IMR-90 (cell line): ENCODE measurements around the gene PLD6. TPM values are rescaled to one million over a fixed set of nuclear protein-coding genes. Genes with fewer than 3 reads are reported as not detected.

Source experiments
- ATAC-seq: fragments of 200-7000 bp; cut with Tn5 transposase; 2 replicates; pipeline ENCODE4 v1.9.1; 2020; ENCODE audit warnings: low read depth, mild to moderate bottlenecking, moderate library complexity
- BruUV-seq: library from RNA; stranded (reverse); fragments of 400-500 nt; replicated peaks from 2 replicates; lab custom pipeline; 2021; lab: Mats Ljungman, UMichigan
- CTCF ChIA-PET: fragments of 300-600 bp; formaldehyde crosslinking; extraction: SDS; loops from one replicate; lab custom pipeline; 2021; ENCODE audit warnings: antibody characterized with exemption; lab: Yijun Ruan, JAX
- POLR2A ChIA-PET: fragments of 300-600 bp; sonication (Branson Sonifier 250); formaldehyde crosslinking; loops from one replicate; lab custom pipeline; 2022; ENCODE audit warnings: antibody characterized with exemption; ENCODE audit not compliant: unreplicated experiment; lab: Charles Lee
- DNase-seq: peaks from one replicate; pipeline ENCODE4 v3.0.0; 2013
- H2AFZ ChIP-seq: replicated peaks from 2 replicates; pipeline ENCODE3; 2013; ENCODE audit warnings: low read length, mild to moderate bottlenecking; ENCODE audit not compliant: poor library complexity
- H2AK5ac ChIP-seq: 2 replicates; pipeline ENCODE4 v1.6.1; 2013; ENCODE audit warnings: low read depth, low read length, inconsistent platforms
- H2AK9ac ChIP-seq: replicated peaks from 2 replicates; pipeline ENCODE3; 2013; ENCODE audit warnings: mild to moderate bottlenecking, low read depth, low read length, moderate library complexity; ENCODE audit not compliant: poor library complexity
- H2BK120ac ChIP-seq: 2 replicates; pipeline ENCODE4 v1.6.1; 2013; ENCODE audit warnings: low read depth, low read length, inconsistent platforms
- H2BK15ac ChIP-seq: 3 replicates; pipeline ENCODE4 v1.6.1; 2013; ENCODE audit warnings: low read depth, low read length, inconsistent platforms
- H2BK20ac ChIP-seq: 2 replicates; pipeline ENCODE4 v1.6.1; 2013; ENCODE audit warnings: low read depth, mild to moderate bottlenecking, inconsistent platforms, low read length, moderate library complexity
- H2BK5ac ChIP-seq: 2 replicates; pipeline ENCODE4 v1.6.1; 2013; ENCODE audit warnings: mild to moderate bottlenecking, low read depth, low read length, inconsistent platforms; ENCODE audit not compliant: poor library complexity, severe bottlenecking
- H3K14ac ChIP-seq: replicated peaks from 2 replicates; pipeline ENCODE4 v1.6.1; 2013; ENCODE audit warnings: low read depth, low read length, inconsistent platforms
- H3K18ac ChIP-seq: 2 replicates; pipeline ENCODE4 v1.6.1; 2013; ENCODE audit warnings: low read depth, low read length, control low read depth
- H3K23ac ChIP-seq: 2 replicates; pipeline ENCODE4 v1.6.1; 2013; ENCODE audit warnings: low read depth, low read length, inconsistent platforms
- H3K27ac ChIP-seq: 2 replicates; pipeline ENCODE4 v1.5.1; 2013; ENCODE audit warnings: mild to moderate bottlenecking, control low read depth, low read length; ENCODE audit not compliant: insufficient read depth
- H3K27me3 ChIP-seq: 2 replicates; pipeline ENCODE4 v1.6.1; 2013; ENCODE audit warnings: low read length; ENCODE audit not compliant: control insufficient read depth, insufficient read depth
- H3K36me3 ChIP-seq: 2 replicates; pipeline ENCODE4 v1.6.1; 2013; ENCODE audit warnings: low read length, mixed read lengths; ENCODE audit not compliant: control insufficient read depth, insufficient read depth
- H3K4ac ChIP-seq: 2 replicates; pipeline ENCODE4 v1.6.1; 2013; ENCODE audit warnings: low read depth, low read length, inconsistent platforms
- H3K4me1 ChIP-seq: 2 replicates; pipeline ENCODE4 v1.6.1; 2013; ENCODE audit warnings: low read length, mixed read lengths; ENCODE audit not compliant: control insufficient read depth, insufficient read depth
- H3K4me2 ChIP-seq: 2 replicates; pipeline ENCODE4 v1.6.1; 2013; ENCODE audit warnings: low read depth, mild to moderate bottlenecking, control low read depth, low read length, moderate library complexity
- H3K4me3 ChIP-seq: 2 replicates; pipeline ENCODE4 v1.5.1; 2013; ENCODE audit warnings: low read depth, mild to moderate bottlenecking, control low read depth, low read length, moderate library complexity; ENCODE audit not compliant: insufficient read depth
- H3K56ac ChIP-seq: 2 replicates; pipeline ENCODE4 v1.6.1; 2013; ENCODE audit warnings: low read length, inconsistent platforms; ENCODE audit not compliant: insufficient read depth; ENCODE audit errors: extremely low read depth
- H3K79me1 ChIP-seq, 2 experiments: 2 replicates each; pipeline ENCODE4 v1.6.1; 2013; ENCODE audit warnings: low read length in 2 of 2, inconsistent platforms in 1 of 2, low read depth in 1 of 2
- H3K9ac ChIP-seq: 2 replicates; pipeline ENCODE4 v1.6.1; 2013; ENCODE audit warnings: low read depth, low read length, control low read depth
- H3K9me1 ChIP-seq: 2 replicates; pipeline ENCODE4 v1.6.1; 2013; ENCODE audit warnings: low read length, inconsistent platforms; ENCODE audit not compliant: insufficient read depth
- H3K9me3 ChIP-seq: 2 replicates; pipeline ENCODE4 v1.6.1; 2013; ENCODE audit warnings: low read length; ENCODE audit not compliant: control insufficient read depth, insufficient read depth
- H4K20me1 ChIP-seq: 2 replicates; pipeline ENCODE4 v1.6.1; 2013; ENCODE audit warnings: low read length, inconsistent platforms; ENCODE audit not compliant: insufficient read depth
- H4K5ac ChIP-seq: 2 replicates; pipeline ENCODE4 v1.6.1; 2013; ENCODE audit warnings: mild to moderate bottlenecking, low read depth, low read length, control low read depth
- H4K8ac ChIP-seq, 2 experiments: 2 replicates each; pipeline ENCODE4 v1.6.1; 2013; ENCODE audit warnings: low read depth in 2 of 2, low read length in 2 of 2, control low read depth in 1 of 2, inconsistent platforms in 1 of 2
- H4K91ac ChIP-seq: 2 replicates; pipeline ENCODE4 v1.6.1; 2013; ENCODE audit warnings: low read depth, low read length, inconsistent platforms; ENCODE audit not compliant: insufficient read depth
- FOS ChIP-seq: fragments of 150-350 bp; IDR thresholded peaks from 2 replicates; pipeline ENCODE4 v1.6.1; 2016; ENCODE audit warnings: low read depth, low read length
- NFE2L2 ChIP-seq: fragments of 150-350 bp; IDR thresholded peaks from 2 replicates; pipeline ENCODE4 v1.6.1; 2016; ENCODE audit warnings: low read depth, mild to moderate bottlenecking, low read length
- SMC3 ChIP-seq: fragments of 150-350 bp; IDR thresholded peaks from 2 replicates; pipeline ENCODE4 v1.6.1; 2016; ENCODE audit warnings: low read depth, mild to moderate bottlenecking, antibody characterized with exemption, low read length, moderate library complexity
- WGBS, 2 experiments: methylation state at CpG; one replicate each; pipeline versions ENCODE4 v1.1.5 to v1.1.7; 2013; ENCODE audit warnings: missing lambda C conversion rate in 2 of 2; ENCODE audit not compliant: insufficient read length in 1 of 2; ENCODE audit errors: extremely low coverage in 2 of 2; 5-methylcytosine and 5-hydroxymethylcytosine counted together
- dilution Hi-C: fragments of 300-500 bp; cut with HindIII; formaldehyde crosslinking; loops from one replicate; pipeline ENCODE4 v1.14.3; 2018; ENCODE audit warnings: low sequenced_read_pairs; ENCODE audit not compliant: unreplicated experiment
- in situ Hi-C: fragments of 300-500 bp; cut with MboI; formaldehyde crosslinking; loops from 3 replicates; pipeline ENCODE4 v1.14.3; 2019; ENCODE audit warnings: low sequenced_read_pairs, inconsistent platforms, mixed read lengths
- intact Hi-C: fragments of 100-400 bp; cut with micrococcal nuclease; formaldehyde crosslinking; loops from 2 replicates; pipeline ENCODE4 v1.10.0; 2022
- polyA plus RNA-seq, 3 experiments: library from polyadenylated mRNA; depleted of rRNA; stranded (reverse); fragments of >200 nt; gene quantifications; 2 replicates each; pipeline ENCODE4 v1.2.3, GENCODE V29; 2012; ENCODE audit warnings: low replicate concordance in 1 of 3
- total RNA-seq: library from RNA; depleted of rRNA; stranded (reverse); fragments of >200 nt; gene quantifications from 2 replicates; pipeline ENCODE4 v1.2.3, GENCODE V29; 2012

Gene PLD6
- total and polyA plus RNA-seq, 2 of the 4 experiments (the other 2 are of a cell fraction): 1.1 to 1.5 TPM

DNA sequence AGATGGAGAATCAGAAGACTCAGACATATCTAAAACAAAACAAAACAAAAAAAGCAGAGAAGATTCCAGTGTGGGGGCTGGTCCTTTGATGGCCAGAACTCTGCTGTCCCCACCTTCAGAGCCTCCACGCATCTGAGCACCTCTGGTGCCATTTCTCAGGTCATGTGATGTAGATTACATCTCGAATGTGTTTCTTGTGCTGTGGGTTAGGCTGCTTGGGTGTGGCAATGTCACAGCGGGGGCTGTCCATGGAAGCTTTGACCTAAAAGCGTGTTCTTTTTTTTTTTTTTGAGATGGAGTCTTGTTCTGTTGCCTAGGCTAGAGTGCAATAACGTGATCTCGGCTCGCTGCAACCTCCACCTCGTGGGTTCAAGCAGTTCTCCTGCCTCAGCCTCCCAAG lies 51.2 kb downstream of the PLD6 start:
- Histone ChIP-seq H2BK20ac (no peak overlapping the region), H2AK9ac (no peak overlapping the region), H3K18ac (no peak overlapping the region), H2AFZ (no peak overlapping the region), H4K5ac (no peak overlapping the region), H3K56ac (no peak overlapping the region), H2AK5ac (no peak overlapping the region), H4K91ac (no peak overlapping the region), H3K27me3 (no peaks in the 10 kb centered on the region), H4K20me1 (peaks cover 36% of the 10 kb centered on the region), H3K4me3 (no peak overlapping the region), H3K4me2 (no peak overlapping the region), H3K9me3 (no peaks in the 10 kb centered on the region), H3K9ac (no peak overlapping the region), H2BK120ac (no peak overlapping the region), H2BK15ac (no peak overlapping the region), H3K27ac (no peak overlapping the region), H3K14ac (no peak overlapping the region), H3K23ac (no peak overlapping the region), H3K36me3 (peaks cover 70% of the 10 kb centered on the region), H3K4ac (no peak overlapping the region), H2BK5ac (no peak overlapping the region), H3K79me1 (peaks cover 36 to 75% of the 10 kb centered on the region in 2 experiments), H3K9me1 (peaks cover 35% of the 10 kb centered on the region), H4K8ac (no peak overlapping the region), H3K4me1 (peaks cover 29% of the 10 kb centered on the region)
- WGBS, 2 experiments: 100% methylated on average over 2 of the region's 8 CpGs; no CpG with 5 or more reads in 1 of the 2 experiments
- intact Hi-C loops: loop anchor here (5.0 kb wide), 1 partner anchor 113 kb away; the partner anchor contains the start of gene MPRIP
- ChIA-PET POLR2A (no interaction called here), CTCF (no interaction called here)
- TF ChIP-seq SMC3 (no peak), FOS (no peak), NFE2L2 (no peak)
- DNase-seq: no peak
- dilution Hi-C loops: no loop called here
- ATAC-seq: no peak
- no TSS peak for BruUV-seq
- in situ Hi-C loops: no loop called here
